HG02840 (cell line): ENCODE data around the gene UQCRH.
"Not testable (repeated sequence)": the region's sequence is repeated elsewhere in the genome, so short reads cannot be mapped to it uniquely, and the experiment has no call there.

ENCODE experiments used
- ATAC-seq: cut with Tn5 transposase; IDR thresholded peaks from one replicate; pipeline ENCODE4 v1.9.1; 2021; ENCODE audit warnings: mild to moderate bottlenecking, moderate library complexity, moderate number of reproducible peaks; ENCODE audit not compliant: unreplicated experiment, low FRiP score

Gene UQCRH

DNA sequence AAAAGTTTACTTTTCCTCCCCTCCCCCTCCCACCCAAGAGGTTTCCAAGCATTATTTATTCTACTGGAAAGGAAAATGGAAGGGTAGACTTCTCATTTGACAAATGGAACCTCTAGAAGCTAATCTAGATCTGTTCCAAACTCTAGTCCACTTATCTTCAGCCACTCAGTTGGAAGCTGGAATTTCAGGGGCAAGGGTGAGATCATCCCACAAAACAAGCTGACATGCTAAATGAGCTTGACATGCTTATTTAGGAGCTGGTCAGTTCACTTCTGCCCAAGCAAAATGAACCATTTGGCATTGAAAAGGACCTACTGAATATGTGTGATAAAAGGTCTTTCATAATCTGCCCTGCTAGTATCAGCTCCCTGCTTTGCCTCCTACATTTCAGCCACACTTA, 5.1 kb upstream of the UQCRH start:
- no peak for ATAC-seq

DNA sequence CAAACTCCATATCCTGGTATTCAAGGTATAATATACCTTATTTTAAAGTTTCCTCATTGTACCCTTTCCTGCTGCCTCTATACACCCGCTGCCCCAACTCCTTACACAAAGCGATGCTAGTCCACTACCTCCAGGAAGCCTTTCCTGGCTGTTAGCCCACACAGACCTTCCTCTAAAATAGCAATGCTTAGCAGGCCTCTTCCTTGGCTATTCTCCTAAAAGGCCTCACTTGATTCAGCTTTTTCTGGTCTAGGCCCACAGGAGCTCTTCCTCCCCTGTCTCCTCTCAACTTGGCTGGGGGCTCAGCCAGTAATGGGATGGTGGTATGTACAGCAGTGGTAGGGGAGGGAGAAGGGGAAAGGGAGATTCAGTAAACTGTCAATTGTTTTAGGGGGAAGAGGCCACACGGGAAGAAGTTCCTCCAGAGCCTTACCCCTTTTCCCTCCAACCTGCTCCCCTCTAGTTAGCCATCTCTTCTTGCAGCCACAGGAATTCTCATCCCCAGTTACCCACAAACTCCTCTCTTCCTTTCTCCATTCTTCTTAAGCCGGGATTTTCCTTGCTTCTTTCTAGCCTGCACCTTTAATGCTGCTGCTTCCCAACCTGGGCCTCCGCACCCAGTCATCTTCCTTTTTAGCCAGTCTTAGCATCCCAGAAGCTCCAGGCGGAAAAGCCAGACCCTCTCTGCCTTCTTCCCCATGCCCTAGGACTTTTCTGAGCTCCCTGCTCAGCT, 2.7 kb upstream of the UQCRH start:
- ATAC-seq: no peak

DNA sequence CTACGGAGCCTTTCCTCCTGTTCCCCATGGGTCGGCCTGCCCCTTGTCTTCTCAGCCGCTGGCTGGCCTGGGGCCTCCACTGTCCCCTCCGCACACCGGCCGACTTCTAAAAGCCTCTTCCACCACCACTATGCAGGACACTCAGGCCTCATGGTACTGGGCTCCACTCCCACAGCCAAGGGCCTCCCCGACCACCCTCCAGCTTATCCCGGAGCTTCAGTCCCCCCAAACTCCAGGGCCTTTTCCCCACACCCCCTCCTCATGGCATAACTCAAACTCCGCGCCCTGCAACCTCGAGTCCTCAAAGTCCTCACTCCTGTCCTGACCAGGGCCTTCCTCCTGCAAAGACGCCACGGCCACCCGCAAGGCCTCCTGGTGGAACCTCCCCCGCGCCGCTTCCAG, 2.1 kb upstream of the UQCRH start:
- ATAC-seq: no peak

DNA sequence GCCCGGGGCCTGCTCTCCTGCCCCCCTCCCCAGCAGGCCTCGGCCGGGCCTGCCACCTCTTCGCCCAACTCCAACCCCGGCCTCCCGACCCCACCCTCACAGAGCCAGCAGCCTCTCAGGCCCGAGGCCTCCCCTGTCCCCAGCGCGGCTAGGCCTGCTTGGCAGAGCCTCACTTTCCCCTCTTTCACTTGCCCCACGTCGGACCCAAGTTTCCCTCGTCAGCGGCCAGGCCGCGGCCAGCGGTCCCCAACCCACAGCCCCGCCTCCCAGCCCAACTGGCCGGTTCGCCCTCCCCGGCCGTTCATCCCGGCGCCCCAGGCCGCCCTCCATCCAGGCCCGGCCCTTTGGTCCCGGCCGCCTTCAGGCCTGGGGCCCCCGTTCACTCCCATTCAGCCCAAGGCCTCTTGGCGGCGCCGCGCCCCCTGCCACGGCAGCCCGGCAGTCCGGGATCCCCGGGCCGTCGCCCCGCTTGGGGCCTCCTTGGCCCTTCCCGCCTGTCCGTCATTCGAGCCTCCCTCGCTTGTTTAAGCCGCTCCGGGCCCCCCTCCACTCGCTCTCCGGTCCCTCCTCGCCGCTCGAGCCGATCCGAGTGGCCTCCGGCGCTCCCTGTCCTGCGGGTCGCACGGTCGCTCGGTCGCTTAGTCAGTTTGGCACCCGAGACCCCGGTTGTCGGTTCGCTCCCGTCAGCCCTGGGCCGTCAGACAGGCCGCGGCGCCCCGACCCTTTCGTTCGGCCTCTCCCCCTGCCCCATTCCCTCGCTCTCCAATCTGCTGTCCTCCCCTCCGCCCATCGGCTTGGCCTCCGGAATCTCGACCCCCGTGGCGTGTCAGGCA, 1.5 kb upstream of the UQCRH start:
- no peak for ATAC-seq

DNA sequence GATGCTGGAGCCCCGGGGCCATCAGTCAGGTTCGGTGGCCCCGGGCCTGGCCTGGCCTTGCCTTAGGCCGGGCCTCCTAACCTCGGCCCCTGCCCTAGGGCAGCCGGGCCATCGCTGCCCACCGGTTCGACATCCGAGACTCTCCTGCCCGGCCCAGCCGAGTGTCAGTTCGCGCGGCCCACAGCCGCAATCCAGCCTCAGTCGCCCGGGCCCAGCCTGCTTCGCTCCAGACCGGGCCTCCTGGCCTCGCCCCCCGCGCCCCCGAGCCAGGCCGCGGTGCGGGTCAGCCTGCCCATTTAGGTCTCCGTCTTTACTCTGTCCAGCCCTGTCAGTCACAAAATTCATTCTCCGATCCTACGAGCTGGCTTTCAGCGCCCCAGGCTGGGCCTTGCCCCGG, 859 bp upstream of the UQCRH start:
- peak; percentile 3 for ATAC-seq

DNA sequence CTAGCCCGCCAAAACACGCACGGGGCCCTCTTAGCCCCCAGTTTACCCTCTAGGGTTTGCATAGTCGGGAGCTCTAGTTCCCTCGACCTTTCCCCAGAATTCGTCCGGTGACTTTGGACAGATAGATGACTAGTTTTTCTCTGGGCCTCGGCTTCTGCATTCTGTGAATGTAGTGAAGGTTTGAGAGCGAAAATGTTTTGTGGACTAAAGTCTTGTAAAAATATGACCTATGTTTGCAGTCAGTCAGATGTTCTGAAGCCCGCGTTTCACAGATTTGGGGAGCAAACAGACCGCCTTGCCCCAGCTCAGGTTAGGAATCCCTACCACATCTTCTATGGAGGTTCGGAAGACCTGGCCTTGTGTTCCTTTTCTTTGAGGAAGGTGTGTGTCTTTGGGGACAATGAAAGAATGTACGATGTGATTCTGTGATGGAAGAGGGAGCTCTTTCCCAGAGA, 401 bp downstream of the UQCRH start:
- no peak for ATAC-seq

DNA sequence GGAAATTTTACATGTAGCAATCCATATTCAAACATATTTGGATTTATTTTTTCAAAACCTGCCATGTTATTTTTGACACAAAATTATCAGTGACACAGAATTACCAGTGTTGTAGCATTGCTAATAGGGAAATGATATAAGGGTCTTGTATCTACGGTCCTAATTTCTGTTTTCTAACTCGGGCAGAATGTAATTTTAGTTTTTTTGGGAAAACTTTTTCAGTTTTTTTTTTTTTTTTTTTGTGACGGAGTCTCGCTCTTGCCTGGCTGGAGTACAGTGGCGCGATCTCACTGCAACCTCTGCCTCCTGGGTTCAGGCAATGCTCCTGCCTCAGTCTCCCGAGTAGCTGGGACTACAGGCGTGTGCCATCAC, 2.6 kb downstream of the UQCRH start:
- no peak for ATAC-seq

DNA sequence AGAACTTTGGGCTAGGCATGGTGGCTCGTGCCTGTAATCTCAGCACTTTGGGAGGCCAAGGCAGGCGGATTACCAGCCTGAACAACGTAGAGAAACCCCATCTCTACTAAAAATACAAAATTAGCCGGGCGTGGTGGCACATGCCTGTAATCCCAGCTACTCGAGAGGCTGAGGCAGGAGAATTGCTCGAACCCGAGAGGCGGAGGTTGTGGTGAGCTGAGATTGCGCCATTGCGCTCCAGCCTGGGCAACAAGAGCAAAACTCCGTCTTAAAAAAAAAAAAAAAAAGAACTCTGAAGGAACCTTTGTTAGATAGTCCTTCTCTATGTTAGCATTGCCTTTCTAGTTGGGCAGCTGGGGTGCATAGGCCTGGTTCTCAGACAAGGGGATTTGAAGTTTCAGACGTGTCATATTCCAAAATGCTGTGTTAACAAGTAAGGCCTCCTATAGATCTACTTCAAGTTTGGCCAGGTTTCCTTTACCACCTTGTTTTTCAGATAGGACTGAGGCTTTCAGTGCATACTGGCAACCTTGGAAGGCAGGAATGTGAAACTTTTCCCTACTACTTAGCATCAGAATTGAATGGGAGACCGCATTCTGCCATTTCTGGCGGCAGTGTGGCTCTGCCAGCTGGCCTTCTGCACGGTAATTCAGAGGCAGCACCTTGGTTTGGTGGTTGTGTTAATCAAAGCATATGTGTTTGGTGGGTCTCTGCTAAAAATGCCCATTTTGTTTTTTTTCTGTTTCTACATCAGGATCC, 6.1 kb downstream of the UQCRH start:
- no peak for ATAC-seq

DNA sequence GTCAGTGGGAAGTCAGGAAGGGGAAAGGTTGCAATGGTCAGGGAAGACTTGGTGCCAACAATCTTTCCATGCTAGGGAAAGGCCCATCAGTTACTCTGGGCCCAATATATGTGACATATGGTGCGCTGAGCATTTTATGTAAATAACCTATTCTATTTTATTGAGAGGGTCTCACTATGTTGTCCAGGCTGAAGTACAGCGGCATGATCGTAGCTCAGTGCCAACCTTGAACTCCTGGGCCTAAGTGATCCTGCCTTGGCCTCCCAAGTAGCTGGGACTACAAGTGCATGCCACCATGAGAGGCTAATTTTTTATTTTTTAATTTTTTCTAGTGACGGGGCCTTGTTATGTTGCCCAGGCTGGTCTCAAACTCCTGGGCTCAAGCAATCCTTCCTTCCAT, 6.8 kb downstream of the UQCRH start:
- no peak for ATAC-seq

DNA sequence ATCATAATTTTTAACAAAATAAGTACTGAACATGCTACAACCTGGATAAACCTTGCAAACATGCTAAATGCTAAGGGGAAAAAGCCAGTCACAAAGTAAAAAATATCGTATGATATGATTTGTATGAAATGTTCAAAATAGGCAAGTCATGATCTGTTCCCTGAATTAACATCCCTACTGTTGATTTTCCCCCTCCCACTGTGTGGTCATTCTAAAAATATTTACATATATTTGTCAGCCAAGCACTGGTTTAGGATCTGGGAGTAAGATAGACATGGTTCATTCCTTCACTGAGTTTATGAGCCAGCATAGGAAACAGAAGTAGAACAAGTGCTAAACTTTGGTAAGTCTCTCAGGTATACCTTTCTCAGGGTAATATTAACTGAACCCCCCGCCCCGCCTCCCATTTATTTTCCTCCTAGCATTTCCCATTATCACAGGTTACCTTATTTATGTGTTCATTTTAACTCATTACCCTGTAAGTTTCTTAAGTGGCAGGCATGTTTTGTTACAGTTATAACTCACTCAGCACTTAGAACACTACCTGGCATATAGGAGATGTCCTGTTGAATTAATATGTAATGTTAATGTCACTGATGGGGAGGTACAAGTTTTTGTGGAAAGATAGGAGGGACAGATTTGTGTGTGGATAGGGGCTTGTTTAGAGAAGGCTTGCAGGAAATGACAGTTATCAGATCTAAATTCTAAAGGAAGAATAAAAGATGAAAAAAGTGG, 12.3 kb downstream of the UQCRH start:
- ATAC-seq: no peak

DNA sequence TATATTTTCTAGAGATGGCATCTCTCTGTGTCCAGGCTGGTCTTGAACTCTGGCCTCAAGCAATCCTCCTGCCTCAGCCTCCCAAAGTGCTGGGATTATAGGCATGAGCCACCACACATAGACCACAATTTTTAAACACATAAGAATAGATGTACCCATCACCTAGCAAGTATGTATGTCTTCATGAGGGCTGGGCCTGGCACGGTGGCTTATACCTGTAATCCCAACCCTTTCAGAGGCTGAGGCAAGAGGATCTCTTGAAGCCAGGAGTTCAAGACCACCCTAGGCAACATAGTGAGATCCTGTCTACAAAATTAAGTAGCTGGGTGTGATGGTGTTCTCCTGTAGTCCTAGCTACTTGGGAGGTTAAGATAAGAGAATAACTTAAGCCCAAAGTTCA, 13.8 kb downstream of the UQCRH start:
- ATAC-seq: no peak

DNA sequence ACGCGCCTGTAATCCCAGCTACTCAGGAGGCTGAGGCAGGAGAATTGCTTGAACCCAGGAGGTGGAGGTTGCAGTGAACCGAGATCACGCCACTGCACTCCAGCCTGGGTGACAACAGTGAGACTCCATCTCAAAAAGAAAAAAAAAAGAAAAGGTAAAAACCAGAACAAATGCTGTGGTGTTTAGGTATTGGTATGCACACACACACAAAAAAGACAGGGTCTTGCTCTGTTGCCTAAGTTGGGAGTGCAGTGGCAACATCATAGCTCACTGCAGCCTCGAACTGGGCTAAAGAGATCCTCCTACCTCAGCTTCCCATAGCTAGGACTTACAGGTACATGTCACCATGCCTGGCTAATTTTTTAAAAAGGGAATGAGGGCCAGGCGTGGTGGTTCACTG, 15.8 kb downstream of the UQCRH start:
- not testable (repeated sequence) for ATAC-seq

DNA sequence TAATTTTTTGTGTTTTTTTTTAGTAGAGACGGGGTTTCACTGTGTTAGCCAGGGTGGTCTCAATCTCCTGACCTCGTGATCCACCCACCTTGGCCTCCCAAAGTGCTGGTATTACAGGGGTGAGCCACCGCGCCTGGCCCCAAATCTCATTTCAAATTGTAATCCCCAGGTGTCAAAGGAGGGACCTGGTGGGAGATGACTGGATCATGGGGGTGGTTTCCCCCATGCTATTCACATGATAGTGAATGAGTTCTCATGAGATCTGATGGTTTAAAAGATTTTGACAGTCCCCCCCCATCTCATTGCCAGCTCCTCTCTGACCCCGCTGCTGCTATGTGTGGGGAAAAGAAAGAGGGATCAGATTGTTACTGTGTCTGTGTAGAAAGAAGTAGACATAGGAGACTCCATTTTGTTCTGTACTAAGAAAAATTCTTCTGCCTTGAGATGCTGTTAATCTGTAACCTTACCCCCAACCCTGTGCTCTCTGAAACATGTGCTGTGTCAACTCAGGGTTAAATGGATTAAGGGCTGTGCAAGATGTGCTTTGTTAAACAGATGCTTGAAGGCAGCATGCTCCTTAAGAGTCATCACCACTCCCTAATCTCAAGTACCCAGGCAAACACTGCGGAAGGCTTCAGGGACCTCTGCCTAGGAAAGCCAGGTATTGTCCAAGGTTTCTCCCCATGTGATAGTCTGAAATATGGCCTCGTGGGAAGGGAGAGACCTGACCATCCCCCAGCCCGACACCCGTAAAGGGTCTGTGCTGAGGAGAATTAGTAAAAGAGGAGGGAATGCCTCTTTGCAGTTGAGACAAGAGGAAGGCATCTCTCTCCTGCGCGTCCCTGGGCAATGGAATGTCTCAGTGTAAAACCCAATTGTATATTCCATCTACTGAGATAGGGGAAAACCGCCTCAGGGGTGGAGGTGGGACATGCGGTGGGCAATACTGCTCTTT, 16.7 kb downstream of the UQCRH start:
- not testable (repeated sequence) for ATAC-seq

DNA sequence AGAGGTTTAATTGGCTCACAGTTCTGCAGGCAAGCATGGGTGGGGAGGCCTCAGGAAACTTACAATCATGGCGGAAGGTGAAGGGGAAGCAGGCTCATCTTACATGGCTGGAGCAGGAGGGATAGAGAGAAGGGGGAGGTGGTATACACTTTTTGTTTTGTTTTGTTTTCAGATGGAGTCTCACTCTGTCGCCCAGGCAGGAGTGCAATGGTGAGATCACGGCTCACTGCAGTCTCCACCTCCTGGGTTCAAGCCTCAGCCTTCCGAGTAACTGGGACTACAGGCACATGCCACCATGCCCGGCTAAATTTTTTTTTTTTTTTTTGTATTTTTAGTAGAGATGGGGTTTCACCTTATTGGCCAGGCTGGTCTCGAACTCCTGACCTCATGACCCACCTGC, 18.7 kb downstream of the UQCRH start:
- ATAC-seq: not testable (repeated sequence)

DNA sequence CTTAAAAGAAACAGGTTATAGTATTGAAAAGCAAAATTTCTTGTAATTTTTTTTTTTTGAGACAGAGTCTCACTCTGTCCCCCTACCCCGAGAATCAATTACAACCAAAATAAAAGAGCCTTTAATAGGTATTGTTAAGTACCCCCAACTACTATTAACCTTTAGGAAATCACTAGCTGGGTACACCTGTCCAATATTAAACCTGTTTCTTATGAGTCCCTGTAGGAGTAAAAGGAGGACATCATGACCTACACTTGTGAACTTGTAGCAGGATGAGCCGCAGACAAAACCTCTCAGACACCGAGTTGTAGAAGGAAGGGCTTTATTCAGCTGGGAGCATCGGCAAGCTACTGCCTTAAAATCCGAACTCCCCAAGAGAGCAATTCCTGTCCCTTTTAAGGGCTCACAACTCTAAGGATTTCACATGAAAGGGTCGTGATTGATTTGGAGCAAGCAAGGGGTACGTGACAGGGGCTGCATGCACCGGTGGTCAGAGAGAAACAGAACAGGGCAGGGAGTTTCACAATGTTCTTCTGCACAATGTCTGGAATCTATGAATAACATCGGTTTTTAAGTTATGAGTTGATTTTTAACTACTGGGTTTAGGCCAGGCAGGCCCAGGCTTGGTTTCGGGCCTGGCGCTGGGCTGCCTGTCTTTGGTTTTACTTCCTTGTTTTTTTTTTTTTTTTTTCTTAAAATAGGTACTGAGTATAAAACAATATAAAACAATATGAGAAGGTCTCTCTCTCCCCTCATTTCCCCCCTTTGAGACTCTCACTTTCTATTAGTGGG, 22.0 kb downstream of the UQCRH start:
- ATAC-seq: not testable (repeated sequence)

DNA sequence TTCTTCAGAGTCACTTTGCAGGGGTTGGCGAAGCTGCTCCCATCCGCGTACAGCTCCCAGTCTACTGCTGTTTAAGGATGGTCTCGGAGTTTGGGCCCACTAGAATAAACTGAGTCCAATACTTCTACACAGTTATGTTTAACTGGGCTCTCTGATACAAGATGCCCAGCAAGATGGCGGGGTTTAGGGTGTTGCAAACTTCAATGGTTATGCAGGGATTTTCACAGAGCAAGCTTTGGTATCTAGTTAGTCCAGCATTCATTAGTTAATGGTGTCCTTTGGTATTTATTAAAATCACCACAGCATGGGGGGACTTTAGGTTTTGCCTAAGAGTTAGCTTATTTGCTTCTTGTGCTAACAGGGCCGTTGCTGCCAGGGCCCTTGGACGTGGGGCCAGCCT, 24.7 kb downstream of the UQCRH start:
- ATAC-seq: not testable (repeated sequence)

DNA sequence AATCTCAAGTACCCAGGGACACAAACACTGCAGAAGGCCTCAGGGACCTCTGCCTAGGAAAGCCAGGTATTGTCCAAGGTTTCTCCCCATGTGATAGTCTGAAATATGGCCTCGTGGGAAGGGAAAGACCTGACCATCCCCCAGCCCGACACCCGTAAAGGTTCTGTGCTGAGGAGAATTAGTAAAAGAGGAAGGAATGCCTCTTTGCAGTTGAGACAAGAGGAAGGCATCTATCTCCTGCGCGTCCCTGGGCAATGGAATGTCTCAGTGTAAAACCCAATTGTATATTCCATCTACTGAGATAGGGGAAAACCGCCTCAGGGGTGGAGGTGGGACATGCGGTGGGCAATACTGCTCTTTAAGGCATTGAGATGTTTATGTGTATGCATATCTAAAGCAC, 26.3 kb downstream of the UQCRH start:
- not testable (repeated sequence) for ATAC-seq

DNA sequence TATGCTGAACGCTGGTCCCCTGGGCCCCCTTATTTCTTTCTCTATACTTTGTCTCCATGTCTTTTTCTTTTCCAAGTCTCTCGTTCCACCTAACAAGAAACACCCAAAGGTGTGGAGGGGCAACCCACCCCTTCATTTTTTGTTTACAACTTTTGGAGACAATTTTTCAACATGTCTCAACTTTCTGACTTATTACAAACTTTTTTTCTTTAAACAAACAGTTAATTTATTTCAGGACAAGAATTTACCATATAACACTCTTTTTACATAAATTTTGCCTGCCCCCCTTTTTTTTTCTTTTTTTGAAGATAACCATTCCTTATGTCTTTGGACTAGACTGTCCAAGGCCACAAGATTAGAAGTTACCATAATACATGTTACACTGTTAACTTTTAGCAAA, 26.9 kb downstream of the UQCRH start:
- not testable (repeated sequence) for ATAC-seq
